Measurements from ENCODE around the gene SEZ6. TPM values are rescaled to one million over a fixed set of nuclear protein-coding genes. Genes with fewer than 3 reads are reported as not detected.
A peak's percentile ranks its signal among the peaks of the same experiment; 100 is the strongest.

SEZ6 gene
- total and polyA plus RNA-seq, 8 donors: under 0.01 to 21.4 (median 0.37) TPM; not detected in 2

GRCh38 chr17:28963055-28963611 lies 42.7 kb downstream of the SEZ6 start:
- no peaks in the 10 kb centered on the region for H3K9me3 ChIP-seq
- H3K36me3 ChIP-seq: no peaks in the 10 kb centered on the region
- TF ChIP-seq EP300 (IDR thresholded peaks at IDR 0.05): no peak
- TF ChIP-seq, protein P1, sequence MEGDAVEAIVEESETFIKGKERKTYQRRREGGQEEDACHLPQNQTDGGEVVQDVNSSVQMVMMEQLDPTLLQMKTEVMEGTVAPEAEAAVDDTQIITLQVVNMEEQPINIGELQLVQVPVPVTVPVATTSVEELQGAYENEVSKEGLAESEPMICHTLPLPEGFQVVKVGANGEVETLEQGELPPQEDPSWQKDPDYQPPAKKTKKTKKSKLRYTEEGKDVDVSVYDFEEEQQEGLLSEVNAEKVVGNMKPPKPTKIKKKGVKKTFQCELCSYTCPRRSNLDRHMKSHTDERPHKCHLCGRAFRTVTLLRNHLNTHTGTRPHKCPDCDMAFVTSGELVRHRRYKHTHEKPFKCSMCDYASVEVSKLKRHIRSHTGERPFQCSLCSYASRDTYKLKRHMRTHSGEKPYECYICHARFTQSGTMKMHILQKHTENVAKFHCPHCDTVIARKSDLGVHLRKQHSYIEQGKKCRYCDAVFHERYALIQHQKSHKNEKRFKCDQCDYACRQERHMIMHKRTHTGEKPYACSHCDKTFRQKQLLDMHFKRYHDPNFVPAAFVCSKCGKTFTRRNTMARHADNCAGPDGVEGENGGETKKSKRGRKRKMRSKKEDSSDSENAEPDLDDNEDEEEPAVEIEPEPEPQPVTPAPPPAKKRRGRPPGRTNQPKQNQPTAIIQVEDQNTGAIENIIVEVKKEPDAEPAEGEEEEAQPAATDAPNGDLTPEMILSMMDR (IDR thresholded peaks at IDR 0.05): no peak
- no peak overlapping the region for H3K4me3 ChIP-seq
- H3K4me1 ChIP-seq: peaks cover 0 to 12% (median 0%) of the 10 kb centered on the region in 4 donors
- 30 to 57% (median 43%) methylated on average over 6 of the region's 6 CpGs for WGBS, 5 donors
- DNase-seq: peak in 1 of 2 donors; percentile 44
- intact Hi-C loops (cut with DNase I; ENCODE audit: low total_unique reads): no loop called here
- no peak overlapping the region for H3K27ac ChIP-seq
- peaks cover 0 to 26% (median 0%) of the 10 kb centered on the region in 3 donors for H3K27me3 ChIP-seq

DNA sequence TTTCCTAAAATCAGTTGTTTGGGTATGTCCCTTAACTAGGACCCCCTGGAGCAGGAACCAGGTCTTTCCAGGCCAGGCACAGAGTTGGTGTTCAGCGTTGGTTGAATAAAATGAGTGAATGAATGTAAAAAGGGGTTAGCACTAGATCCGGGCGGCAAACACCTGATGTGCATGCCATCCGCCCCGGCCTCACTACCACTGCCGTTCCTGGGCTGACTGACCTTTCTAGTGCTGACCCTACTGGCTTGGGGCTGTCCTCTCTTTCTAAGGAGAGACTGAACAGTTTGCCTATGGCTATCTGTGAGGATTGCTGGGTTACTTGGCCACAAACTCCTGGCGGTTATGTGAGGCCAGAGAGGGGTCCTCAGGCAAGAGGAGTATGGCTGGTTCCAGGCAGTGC lies 44.4 kb downstream of the SEZ6 start:
- DNase-seq: no peak
- Histone ChIP-seq H3K9me3 (no peaks in the 10 kb centered on the region), H3K36me3 (no peaks in the 10 kb centered on the region), H3K27me3 (peaks cover 0 to 26% (median 0%) of the 10 kb centered on the region in 3 donors), H3K27ac (no peak overlapping the region), H3K4me1 (peaks cover 0 to 6% (median 0%) of the 10 kb centered on the region in 4 donors), H3K4me3 (no peak overlapping the region)
- no peak for TF ChIP-seq POLR2AphosphoS5 (IDR thresholded peaks at IDR 0.05)
- TF ChIP-seq POLR2A (IDR thresholded peaks at IDR 0.05): no peak
- no peak for TF ChIP-seq EP300 (IDR thresholded peaks at IDR 0.05)
- TF ChIP-seq, protein P1 (IDR thresholded peaks at IDR 0.05): no peak
- WGBS, 5 donors: 83 to 87% (median 87%) methylated on average over 7 of the region's 7 CpGs
- intact Hi-C loops (cut with DNase I; ENCODE audit: low total_unique reads): no loop called here

- intact Hi-C loops (cut with DNase I; ENCODE audit: low total_unique reads): no loop called here
- TF ChIP-seq, protein P1 (IDR thresholded peaks at IDR 0.05): no peak
- TF ChIP-seq POLR2A (IDR thresholded peaks at IDR 0.05) (no peak), EP300 (IDR thresholded peaks at IDR 0.05) (no peak), POLR2AphosphoS5 (IDR thresholded peaks at IDR 0.05) (no peak)
- no peak for DNase-seq
Measured at GRCh38 chr17:28960256-28961061, 45.4 kb downstream of the SEZ6 start.

DNA sequence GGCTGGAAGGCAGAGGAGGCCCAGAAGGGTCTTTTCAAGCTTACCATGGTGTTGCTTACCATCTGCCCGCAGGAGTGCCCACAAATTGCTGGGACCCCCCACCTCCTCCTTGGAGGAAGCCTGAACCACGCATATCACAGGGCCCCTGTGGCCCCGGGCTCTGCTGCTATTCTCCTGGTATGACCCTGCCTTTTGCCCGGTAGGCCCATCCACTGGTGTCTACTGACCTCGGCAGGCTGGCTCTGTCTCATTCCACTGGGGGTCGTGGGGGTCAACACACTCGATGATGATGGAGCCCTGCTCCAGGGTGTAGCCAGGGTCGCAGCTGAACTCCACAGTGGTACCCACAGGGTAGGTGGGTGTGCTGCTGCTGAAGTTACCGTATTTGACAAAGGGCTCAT lies 46.4 kb downstream of the SEZ6 start:
- H3K27me3 ChIP-seq: peaks cover 0 to 19% (median 0%) of the 10 kb centered on the region in 3 donors
- H3K9me3 ChIP-seq: no peaks in the 10 kb centered on the region
- H3K4me1 ChIP-seq: no peaks in the 10 kb centered on the region
- no peaks in the 10 kb centered on the region for H3K36me3 ChIP-seq
- DNase-seq: no peak
- no peak overlapping the region for H3K27ac ChIP-seq
- no peak for TF ChIP-seq EP300 (IDR thresholded peaks at IDR 0.05)
- no peak for TF ChIP-seq POLR2AphosphoS5 (IDR thresholded peaks at IDR 0.05)
- TF ChIP-seq POLR2A (IDR thresholded peaks at IDR 0.05): no peak
- TF ChIP-seq, protein P1 (IDR thresholded peaks at IDR 0.05): no peak
- intact Hi-C loops (cut with DNase I; ENCODE audit: low total_unique reads): no loop called here
- 80 to 89% (median 85%) methylated on average over 7 to 9 of the region's 9 CpGs for WGBS, 5 donors
- H3K4me3 ChIP-seq: no peak overlapping the region

More at GRCh38 chr17:28960256-28961061, 45.4 kb downstream of the SEZ6 start:
- peaks cover 0 to 2% (median 0%) of the 10 kb centered on the region in 4 donors for H3K4me1 ChIP-seq
- 88 to 93% (median 89%) methylated on average over 17 to 18 of the region's 18 CpGs for WGBS, 5 donors
- no peaks in the 10 kb centered on the region for H3K36me3 ChIP-seq
- no peak overlapping the region for H3K27ac ChIP-seq
- no peak overlapping the region for H3K4me3 ChIP-seq
- peaks cover 0 to 26% (median 0%) of the 10 kb centered on the region in 3 donors for H3K27me3 ChIP-seq
- H3K9me3 ChIP-seq: no peaks in the 10 kb centered on the region

Measured in stomach (tissue), 9 donors.